Stimulated activated CD4-positive, alpha-beta T cell treated with anti-CD3 and anti-CD28 coated beads, Interleukin-2, amount 100 ng/mL, for 48 hours (primary cell): ENCODE data around the gene USP34.

Experiments used
- DNase-seq, 2 donors: peaks; one replicate each; pipeline ENCODE4 v3.0.0-alpha.2; 2020

USP34 gene

DNA sequence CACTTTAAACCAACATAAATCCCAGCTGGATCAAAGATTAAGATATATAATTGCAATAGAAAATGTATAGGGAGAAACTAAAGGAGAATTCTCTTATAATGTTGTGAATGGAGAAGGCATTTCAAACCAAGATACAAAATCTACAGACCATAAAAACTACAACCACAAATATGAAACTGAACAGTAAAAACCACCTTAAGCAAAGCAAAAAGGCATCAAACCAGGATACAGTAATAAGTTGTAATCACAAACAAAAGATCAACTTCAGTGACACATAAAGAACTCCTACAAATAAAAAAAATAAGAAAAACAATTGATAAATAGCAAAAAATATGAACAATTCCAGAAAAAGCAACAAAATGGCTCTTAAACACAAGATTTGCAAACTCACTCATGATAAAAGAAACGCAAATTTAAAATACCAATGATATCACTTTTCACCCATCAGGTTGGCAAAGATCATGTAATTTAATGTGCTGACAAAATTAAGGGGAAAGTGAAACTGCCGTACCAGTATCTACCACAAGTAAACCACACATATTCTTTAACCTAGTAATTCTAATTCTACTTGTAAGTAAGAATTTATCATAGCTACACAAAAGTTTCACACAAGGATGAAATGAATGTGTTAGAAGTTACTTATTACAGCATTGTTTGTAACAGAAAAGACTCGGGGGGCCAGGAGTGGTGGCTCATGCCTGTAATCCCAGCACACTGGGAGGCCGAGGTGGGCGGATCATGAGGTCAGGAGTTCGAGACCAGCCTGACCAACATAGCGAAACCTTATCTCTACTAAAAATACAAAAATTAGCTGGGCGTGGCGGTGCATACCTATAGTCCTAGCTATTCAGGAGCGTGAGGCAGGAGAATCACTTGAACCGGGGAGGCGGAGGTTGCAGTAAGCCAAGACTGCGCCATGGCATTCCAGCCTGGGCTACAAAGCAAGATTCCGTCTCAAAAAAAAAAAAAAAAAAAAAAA is 101.9 kb downstream of the USP34 start:
- DNase-seq, result peak in 1 of 2 donors; percentile 2

- DNase-seq, result no peak
Observed at GRCh38 chr2:61367177-61367576, 103.7 kb downstream of the USP34 start.

DNA sequence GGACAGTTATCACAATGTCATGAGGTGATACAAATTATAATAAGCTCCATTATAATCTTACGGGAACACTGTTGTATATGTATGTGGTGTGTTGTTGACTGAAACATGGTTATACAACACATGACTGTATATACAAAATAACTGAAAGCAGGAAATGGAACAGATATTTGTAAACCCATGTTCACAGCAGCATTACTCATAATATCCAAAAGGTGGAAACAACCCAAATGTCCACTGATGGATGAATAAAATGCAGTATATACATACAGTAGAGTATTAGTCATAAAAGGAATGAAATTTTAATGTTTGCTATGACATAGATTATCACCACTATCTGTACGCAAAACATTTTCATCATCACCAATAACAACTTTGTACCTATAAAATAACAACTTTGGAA is 107.3 kb downstream of the USP34 start:
- DNase-seq, result no peak

DNA sequence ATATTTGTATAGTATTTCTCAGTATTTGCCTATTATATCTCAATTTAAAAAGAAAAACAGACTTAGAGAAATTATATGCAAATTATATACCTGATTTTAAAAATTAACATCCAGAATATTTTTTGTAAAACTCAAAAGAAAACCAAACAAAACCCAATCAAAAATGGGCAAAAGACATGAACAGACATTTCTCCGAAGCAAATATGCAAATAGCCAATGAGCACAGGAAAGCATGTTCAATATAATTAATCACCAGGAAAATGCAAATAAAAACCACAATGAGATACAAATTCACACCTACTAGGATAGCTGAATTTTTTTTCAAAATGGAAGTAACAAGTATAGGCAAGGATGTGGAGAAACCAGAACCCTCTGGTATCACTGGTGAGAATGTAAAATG is 108.0 kb downstream of the USP34 start:
- no peak for DNase-seq

DNA sequence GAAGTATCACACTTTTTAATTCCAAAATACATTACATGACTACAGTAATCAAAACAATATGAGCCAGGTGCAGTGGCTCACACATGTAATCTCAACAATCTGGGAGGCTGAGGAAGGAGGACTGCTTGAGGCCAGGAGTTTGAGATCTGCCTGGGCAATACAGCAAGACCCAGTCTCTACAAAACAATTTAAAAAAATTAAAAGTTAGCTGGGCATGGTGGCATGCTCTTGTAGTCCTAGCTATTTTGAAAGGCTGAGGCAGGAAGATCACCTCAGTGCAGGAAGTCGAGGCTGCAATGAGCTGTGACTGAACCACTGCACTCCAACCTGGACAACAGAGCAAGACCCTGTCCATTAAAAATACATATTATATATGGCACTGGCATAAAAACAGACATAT is 109.8 kb downstream of the USP34 start:
- DNase-seq, result no peak

GRCh38 chr2:61359058-61359457 is 111.8 kb downstream of the USP34 start:
- no peak for DNase-seq

DNA sequence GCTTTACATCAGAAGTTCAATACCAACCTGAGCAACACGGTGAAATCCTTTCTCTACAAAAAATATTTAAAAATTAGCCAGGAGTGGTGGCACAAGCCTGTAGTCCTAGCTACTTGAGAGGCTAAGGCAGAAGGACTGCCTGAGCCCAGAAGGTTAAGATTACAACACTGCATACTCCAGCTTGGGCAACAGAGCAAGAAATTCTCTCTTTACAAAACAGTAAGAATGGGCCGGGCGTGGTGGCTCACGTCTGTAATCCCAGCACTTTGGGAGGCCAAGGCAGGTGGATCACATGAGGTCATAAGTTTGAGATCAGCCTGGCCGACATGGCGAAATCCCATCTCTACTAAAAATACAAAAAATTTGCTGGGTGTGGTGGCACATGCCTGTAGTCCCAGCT is 113.2 kb downstream of the USP34 start:
- DNase-seq, result no peak

- no peak for DNase-seq
Observed at GRCh38 chr2:61356958-61357350, 113.9 kb downstream of the USP34 start.

DNA sequence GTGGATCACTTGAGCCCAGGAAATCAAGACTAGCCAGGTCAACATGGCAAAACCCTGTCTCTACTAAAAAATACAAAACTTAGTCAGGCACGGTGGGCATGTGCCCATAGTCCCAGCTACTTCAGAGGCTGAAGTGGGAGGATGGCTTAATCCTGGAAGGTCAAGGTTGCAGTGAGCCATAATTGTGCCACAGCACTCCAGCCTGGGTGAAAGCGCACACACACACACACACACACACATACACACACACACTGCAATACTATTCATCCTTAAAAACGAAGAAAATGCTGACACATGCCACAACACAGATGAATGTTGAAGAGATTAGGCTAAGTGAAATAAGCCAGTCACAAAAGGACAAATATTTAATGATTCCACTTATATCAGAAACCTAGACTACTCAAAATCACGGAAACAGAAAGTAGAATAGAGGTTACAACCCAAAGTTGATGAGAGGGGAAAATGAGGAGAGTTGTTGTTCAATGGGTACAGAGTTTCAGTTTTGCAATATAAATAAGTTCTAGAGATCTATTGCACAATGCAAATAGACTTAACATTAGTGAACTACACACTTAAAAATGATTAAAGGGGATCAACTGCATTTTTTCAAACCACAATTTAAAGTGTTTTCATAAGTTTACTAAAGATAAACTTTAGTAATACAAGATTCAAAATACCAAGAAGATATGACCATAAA is 114.5 kb downstream of the USP34 start:
- DNase-seq, result no peak

DNA sequence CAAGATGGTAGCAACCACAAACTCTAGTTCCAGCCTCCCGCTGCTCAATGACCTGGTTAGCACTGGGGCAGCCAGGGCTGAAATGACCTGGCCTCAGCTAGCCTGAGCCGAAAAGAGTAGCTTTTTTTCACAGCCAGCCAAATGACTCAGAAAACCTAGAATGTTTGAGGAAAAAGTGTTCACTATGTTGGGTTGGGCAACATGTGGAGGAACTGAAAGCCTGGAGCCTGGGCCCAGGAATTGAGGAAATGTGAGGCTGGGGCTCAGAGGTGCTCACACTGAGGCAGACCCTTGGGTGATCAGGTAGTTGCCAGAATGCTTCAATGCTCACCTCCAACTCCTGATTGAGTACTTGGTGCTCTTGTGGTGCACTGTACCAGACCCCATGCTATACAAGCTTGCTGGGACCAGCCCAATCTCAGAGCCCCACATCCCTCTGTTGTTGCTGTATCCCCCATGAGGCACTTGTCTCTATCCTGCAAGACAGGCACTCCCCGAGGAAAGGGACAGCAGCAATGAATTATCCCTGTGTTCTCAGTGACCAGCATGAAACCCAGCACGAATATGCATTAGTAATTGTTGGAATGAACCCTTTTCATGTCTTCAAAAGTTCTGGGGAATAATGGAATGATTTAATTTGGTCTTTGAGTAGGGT is 116.2 kb downstream of the USP34 start:
- DNase-seq, result no peak

- DNase-seq, result no peak
Observed at GRCh38 chr2:61353909-61354308, 117.0 kb downstream of the USP34 start.

GRCh38 chr2:61350777-61351176 is 120.1 kb downstream of the USP34 start:
- no peak for DNase-seq

- no peak for DNase-seq
Observed at GRCh38 chr2:61343141-61343540, 127.7 kb downstream of the USP34 start.

DNA sequence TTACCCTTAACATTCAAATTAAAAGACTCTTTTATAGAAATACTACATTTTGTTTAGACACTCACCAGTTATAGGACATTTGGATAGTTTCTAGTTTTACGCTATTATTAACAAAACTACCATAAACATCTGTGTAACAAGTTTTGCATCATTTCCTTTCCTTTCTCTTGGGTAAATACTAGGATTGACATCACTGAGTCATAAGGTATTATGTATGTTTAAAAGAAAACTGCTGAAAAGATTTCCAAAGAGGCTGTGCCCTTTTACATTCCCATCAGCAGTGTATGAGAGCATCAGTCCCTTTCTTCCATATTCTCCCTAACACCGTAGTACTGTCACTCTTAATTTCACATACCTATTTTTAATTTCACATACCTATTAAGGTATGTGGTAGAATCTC is 130.6 kb downstream of the USP34 start:
- no peak for DNase-seq

- DNase-seq, result no peak
Observed at GRCh38 chr2:61338447-61338846, 132.4 kb downstream of the USP34 start.

GRCh38 chr2:61335187-61335586 is 135.7 kb downstream of the USP34 start:
- DNase-seq, result no peak

DNA sequence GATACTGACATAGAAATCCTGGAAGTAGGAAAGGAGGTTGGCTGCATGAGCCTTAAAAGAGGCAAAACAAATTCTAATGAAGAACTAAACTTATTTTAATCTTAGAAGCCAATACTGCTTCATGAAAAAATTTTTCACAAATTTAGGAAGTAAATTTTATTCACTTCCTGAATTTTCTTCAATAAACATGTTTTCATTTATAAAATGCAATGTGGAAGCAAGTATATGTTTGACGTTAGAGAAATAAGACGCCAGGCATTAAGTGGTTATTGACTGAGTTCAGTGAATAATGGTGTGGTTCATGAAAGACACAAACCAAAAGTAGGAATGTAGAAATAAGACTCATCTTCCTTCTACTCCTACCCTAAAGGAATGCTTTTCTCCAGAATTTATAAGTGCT is 136.4 kb downstream of the USP34 start:
- DNase-seq, result no peak

GRCh38 chr2:61328707-61329251 is 142.1 kb downstream of the USP34 start:
- DNase-seq, result no peak

- no peak for DNase-seq
Observed at GRCh38 chr2:61327173-61327572, 143.7 kb downstream of the USP34 start.

DNA sequence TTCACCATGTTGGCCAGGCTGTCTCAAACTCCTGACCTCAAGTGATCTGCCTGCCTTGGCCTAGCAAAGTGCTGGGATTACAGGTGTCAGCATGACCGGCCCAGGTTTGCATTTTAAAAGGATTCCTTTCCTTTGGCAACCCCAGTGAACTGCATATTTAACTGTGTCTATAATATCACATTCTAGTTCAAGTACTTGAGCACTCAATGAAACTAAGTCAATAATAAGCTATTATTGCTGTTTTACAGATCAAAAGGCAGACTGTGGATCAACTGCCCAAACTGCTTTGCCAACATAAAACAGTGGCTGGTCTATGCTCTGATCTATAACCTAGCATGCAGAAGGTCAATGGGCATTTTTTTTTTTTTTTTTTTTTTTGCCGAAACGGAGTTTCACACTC is 144.5 kb downstream of the USP34 start:
- no peak for DNase-seq

GRCh38 chr2:61320181-61320580 is 150.7 kb downstream of the USP34 start:
- no peak for DNase-seq

DNA sequence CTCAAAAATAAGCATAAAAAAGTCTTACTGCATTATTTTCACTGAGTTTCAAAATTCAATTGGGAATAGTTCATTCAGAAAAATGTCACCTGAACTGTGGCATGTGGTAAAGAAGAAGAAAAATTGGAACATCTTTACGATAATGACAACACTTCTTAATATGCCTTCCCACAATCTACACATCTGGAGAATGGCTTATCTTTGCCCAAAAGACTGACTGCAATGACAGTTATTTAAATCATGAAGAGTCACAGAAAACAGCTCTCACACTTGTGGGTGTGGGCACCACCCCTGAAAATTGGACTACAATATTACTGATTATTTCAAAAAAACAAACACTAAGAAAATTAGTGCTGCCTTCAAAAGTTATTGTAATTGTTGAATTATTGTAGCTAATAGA is 152.3 kb downstream of the USP34 start:
- DNase-seq, result no peak

DNA sequence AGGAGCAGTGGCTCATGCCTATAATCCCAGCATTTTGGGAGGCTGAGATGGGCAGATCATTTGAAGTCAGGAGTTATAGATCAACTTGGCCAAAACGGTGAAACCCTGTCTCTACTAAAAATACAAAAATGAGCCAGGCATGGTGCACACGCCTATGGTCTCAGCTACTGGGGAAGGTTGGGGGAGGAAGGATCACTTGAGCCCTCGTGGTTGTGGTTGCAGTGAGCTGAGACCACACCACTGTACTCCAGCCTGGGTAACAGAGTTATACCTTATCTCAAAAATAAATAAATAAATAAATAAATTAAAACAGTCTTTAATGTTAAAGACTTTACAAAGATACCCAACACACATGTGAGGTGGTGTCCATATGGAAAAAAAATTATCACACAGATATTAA is 174.9 kb downstream of the USP34 start:
- DNase-seq, result no peak
